B cell (primary cell): ENCODE results near the gene LYRM9. TPM values are rescaled to one million over a fixed set of nuclear protein-coding genes. Genes with fewer than 3 reads are reported as not detected.

ENCODE experiments used
- ATAC-seq: fragments of 200-7000 bp; cut with Tn5 transposase; one replicate; pipeline ENCODE4 v1.10.0; 2021; ENCODE audit warnings: low read depth, mild to moderate bottlenecking, moderate number of reproducible peaks, moderate library complexity
- CTCF ChIA-PET: fragments of 350-600 bp; sonication (Branson Sonifier 250); formaldehyde crosslinking; loops from one replicate; lab custom pipeline; 2021; ENCODE audit warnings: antibody characterized with exemption, inconsistent platforms; lab: Charles Lee
- POLR2A ChIA-PET: fragments of 350-600 bp; sonication (Branson Sonifier 250); formaldehyde crosslinking; loops from one replicate; lab custom pipeline; 2021; ENCODE audit warnings: antibody characterized with exemption; lab: Charles Lee
- DNase-seq: peaks from one replicate; pipeline ENCODE4 v3.0.0; 2013
- H2AFZ ChIP-seq: 2 replicates; pipeline ENCODE4 v1.6.1; 2012; ENCODE audit warnings: mild to moderate bottlenecking, low read depth, low read length; ENCODE audit not compliant: insufficient read depth, poor library complexity, severe bottlenecking
- H3K27ac ChIP-seq, 2 donors: 1 replicate in 1 of 2; 2 replicates in 1 of 2; pipeline ENCODE4 v1.5.1; 2012 to 2013; ENCODE audit warnings: low read length in 2 of 2, mild to moderate bottlenecking in 2 of 2, moderate library complexity in 1 of 2
- H3K27me3 ChIP-seq, 4 experiments: fragments of 200-600 bp in 1 of 4; sonication (generic) in 1 of 4; replicated peaks in 1 of 4; 1 replicate in 2 of 4; 2 replicates in 2 of 4; pipeline versions ENCODE4 v1.6.1 to v1.7.0; 2013 to 2016; ENCODE audit warnings: low read length in 3 of 4, mild to moderate bottlenecking in 2 of 4, mixed read lengths in 1 of 4, moderate library complexity in 1 of 4; ENCODE audit not compliant: insufficient read depth in 4 of 4, control insufficient read depth in 3 of 4; ENCODE audit errors: control extremely low read depth in 1 of 4
- H3K36me3 ChIP-seq, 2 experiments: replicated peaks in 1 of 2; 1 replicate in 1 of 2; 2 replicates in 1 of 2; pipeline versions ENCODE4 v1.6.1 to v1.7.1; 2013; ENCODE audit warnings: low read length in 1 of 2; ENCODE audit not compliant: insufficient read depth in 2 of 2, control insufficient read depth in 1 of 2; ENCODE audit errors: control extremely low read depth in 1 of 2, extremely low read depth in 1 of 2
- H3K4me1 ChIP-seq, 2 donors: fragments of 200-600 bp in 1 of 2; sonication (generic) in 1 of 2; 1 replicate in 1 of 2; 2 replicates in 1 of 2; pipeline versions ENCODE4 v1.5.1 to v1.6.1; 2013 to 2017; ENCODE audit warnings: low read length in 2 of 2; ENCODE audit not compliant: control insufficient read depth in 2 of 2, insufficient read depth in 2 of 2
- H3K4me2 ChIP-seq: replicated peaks from 2 replicates; pipeline ENCODE3; 2012; ENCODE audit warnings: mild to moderate bottlenecking, low read depth, low read length; ENCODE audit not compliant: poor library complexity, severe bottlenecking
- H3K4me3 ChIP-seq, 5 experiments: fragments of 200-600 bp in 1 of 5; sonication (generic) in 1 of 5; 1 replicate in 3 of 5; 2 replicates in 2 of 5; pipeline versions ENCODE4 v1.5.1 to v1.7.0; 2011 to 2016; ENCODE audit warnings: low read length in 4 of 5, mild to moderate bottlenecking in 4 of 5, low read depth in 2 of 5, control low read depth in 1 of 5, moderate library complexity in 1 of 5; ENCODE audit not compliant: insufficient read depth in 1 of 5; ENCODE audit errors: control extremely low read depth in 1 of 5, extremely low read depth in 1 of 5
- H3K79me2 ChIP-seq: fragments of 200-600 bp; sonication (generic); one replicate; pipeline ENCODE4 v1.6.0; 2016; ENCODE audit warnings: low read length; ENCODE audit not compliant: control insufficient read depth, insufficient read depth
- H3K9ac ChIP-seq: fragments of 200-600 bp; sonication (generic); 2 replicates; pipeline ENCODE4 v1.6.1; 2017; ENCODE audit warnings: mild to moderate bottlenecking, low read length, moderate library complexity
- H3K9me3 ChIP-seq, 3 donors: one replicate each; pipeline versions ENCODE4 v1.6.1 to v1.7.1; 2013; ENCODE audit warnings: low read length in 2 of 3; ENCODE audit not compliant: control insufficient read depth in 2 of 3, insufficient read depth in 1 of 3; ENCODE audit errors: control extremely low read depth in 1 of 3
- H4K20me1 ChIP-seq: 2 replicates; pipeline ENCODE4 v1.6.0; 2012; ENCODE audit warnings: mild to moderate bottlenecking, low read length; ENCODE audit not compliant: insufficient read depth, control insufficient read depth, poor library complexity, severe bottlenecking
- H3K27ac Mint-ChIP-seq: one replicate; pipeline ENCODE4 v1.8.0; 2021; ENCODE audit warnings: mixed read lengths
- H3K27me3 Mint-ChIP-seq: one replicate; pipeline ENCODE4 v1.8.0; 2021; ENCODE audit warnings: mixed read lengths
- H3K4me1 Mint-ChIP-seq: one replicate; pipeline ENCODE4 v1.8.0; 2021; ENCODE audit warnings: mixed read lengths
- H3K4me3 Mint-ChIP-seq: one replicate; pipeline ENCODE4 v1.8.0; 2021; ENCODE audit warnings: mixed read lengths
- H3K9me3 Mint-ChIP-seq: one replicate; pipeline ENCODE4 v1.8.0; 2022; ENCODE audit warnings: mixed read lengths; ENCODE audit not compliant: insufficient read depth
- EZH2 ChIP-seq: IDR thresholded peaks from 2 replicates; pipeline ENCODE4 v1.6.1; 2012; ENCODE audit warnings: borderline replicate concordance, low read depth, mild to moderate bottlenecking, moderate library complexity, low read length; ENCODE audit not compliant: insufficient read depth, poor library complexity, severe bottlenecking
- WGBS: methylation state at CpG from one replicate; pipeline ENCODE4 v1.1.5; 2013; ENCODE audit warnings: missing lambda C conversion rate; ENCODE audit not compliant: insufficient coverage; 5-methylcytosine and 5-hydroxymethylcytosine counted together
- intact Hi-C: fragments of 100-400 bp; cut with micrococcal nuclease; formaldehyde crosslinking; loops from one replicate; pipeline ENCODE4 v1.10.0; 2022
- polyA plus RNA-seq: library from polyadenylated mRNA; depleted of rRNA; stranded (reverse); fragments of >200 nt; gene quantifications from 2 replicates; pipeline ENCODE4 v1.2.3, GENCODE V29; 2012
- total RNA-seq, 2 donors: library from RNA; stranded (reverse); fragments of 120-200 nt in 1 of 2; gene quantifications; 1 replicate in 1 of 2; 2 replicates in 1 of 2; pipeline versions ENCODE4 v1.2.3 to v1.2.4, GENCODE V29; 2013 to 2022
- TF ChIP-seq, protein P1 (sequence below): fragments of 200-600 bp; IDR thresholded peaks from one replicate; pipeline ENCODE4 v1.8.0; 2022; ENCODE audit warnings: antibody characterized with exemption, mild to moderate bottlenecking

LYRM9 gene
- total and polyA plus RNA-seq, 2 donors (not counting 1 experiment from before 2014, with no cell fraction given), result 12.1 to 14.2 TPM

DNA sequence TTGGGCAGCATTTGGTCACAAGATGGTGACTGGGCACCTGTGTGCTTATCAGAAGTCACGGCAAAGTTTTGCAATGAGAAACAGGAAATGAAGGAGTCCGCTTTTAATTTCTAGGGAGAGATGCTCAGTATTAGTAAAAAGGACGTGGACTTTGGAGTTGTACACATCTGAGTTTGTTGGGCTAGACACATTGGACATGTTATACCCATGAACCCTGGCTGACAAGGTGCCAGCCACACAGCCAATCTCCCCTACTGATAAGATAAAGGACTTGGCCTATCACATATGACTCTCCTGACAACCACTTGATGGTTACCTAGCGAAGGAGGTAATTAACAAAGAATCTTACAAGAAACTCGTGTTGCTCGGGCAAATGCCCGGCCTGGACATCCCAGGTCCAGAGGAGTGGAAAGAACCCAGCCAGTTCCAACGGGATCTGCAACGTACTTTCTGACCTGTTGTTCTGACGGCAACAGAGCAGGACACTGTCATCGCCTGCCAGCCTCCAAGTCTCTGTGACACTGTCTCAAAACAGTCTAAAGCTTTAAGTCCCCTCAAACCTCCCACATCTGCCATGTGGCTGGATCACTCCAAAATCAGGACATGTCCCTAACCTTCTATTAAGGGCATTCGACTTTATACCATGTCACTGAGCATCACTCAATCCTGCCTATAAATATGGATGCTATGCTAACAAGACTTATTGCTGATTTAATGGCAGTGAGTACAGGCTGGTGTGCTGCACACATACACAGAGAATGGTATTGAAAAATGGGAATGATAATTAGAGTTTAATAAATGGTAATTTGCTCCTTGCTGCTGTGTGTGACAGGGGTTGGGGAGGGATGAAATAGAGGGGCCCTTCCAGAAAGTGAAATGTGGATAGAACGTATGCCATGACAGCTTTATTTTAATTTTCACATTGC lies 47.6 kb upstream of the LYRM9 start:
- 77% methylated on average over 11 of the region's 13 CpGs for WGBS
- ATAC-seq, result no peak
- ChIA-PET CTCF (interaction anchor here (1.4 kb wide), 1 partner anchor 135 kb away, joined by 4 read pairs; no protein-coding TSS in a partner anchor), POLR2A (no interaction called here)
- H3K27ac Mint-ChIP-seq, result peak overlapping the region; percentile 21
- no peak overlapping the region for H3K4me3 ChIP-seq
- H2AFZ ChIP-seq, result no peak overlapping the region
- peaks cover 37% of the 10 kb centered on the region for H3K4me1 Mint-ChIP-seq
- no peaks in the 10 kb centered on the region for H3K79me2 ChIP-seq
- TF ChIP-seq, protein P1, sequence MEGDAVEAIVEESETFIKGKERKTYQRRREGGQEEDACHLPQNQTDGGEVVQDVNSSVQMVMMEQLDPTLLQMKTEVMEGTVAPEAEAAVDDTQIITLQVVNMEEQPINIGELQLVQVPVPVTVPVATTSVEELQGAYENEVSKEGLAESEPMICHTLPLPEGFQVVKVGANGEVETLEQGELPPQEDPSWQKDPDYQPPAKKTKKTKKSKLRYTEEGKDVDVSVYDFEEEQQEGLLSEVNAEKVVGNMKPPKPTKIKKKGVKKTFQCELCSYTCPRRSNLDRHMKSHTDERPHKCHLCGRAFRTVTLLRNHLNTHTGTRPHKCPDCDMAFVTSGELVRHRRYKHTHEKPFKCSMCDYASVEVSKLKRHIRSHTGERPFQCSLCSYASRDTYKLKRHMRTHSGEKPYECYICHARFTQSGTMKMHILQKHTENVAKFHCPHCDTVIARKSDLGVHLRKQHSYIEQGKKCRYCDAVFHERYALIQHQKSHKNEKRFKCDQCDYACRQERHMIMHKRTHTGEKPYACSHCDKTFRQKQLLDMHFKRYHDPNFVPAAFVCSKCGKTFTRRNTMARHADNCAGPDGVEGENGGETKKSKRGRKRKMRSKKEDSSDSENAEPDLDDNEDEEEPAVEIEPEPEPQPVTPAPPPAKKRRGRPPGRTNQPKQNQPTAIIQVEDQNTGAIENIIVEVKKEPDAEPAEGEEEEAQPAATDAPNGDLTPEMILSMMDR, result no peak
- no peak for TF ChIP-seq EZH2
- H3K27me3 Mint-ChIP-seq, result peaks cover 10% of the 10 kb centered on the region
- no peak overlapping the region for H3K9ac ChIP-seq
- H3K9me3 Mint-ChIP-seq, result no peaks in the 10 kb centered on the region
- no peak for DNase-seq
- no peaks in the 10 kb centered on the region for H3K9me3 ChIP-seq
- no peaks in the 10 kb centered on the region for H4K20me1 ChIP-seq
- peak overlapping the region; percentile 39 for H3K4me2 ChIP-seq
- peaks cover 0 to 3% (median 0%) of the 10 kb centered on the region in 4 experiments for H3K27me3 ChIP-seq
- no peak overlapping the region for H3K27ac ChIP-seq
- H3K4me3 Mint-ChIP-seq, result peak overlapping the region; percentile 8
- H3K4me1 ChIP-seq, result peaks cover 24 to 31% of the 10 kb centered on the region in 2 donors
- H3K36me3 ChIP-seq, result no peaks in the 10 kb centered on the region
- intact Hi-C loops, result loop anchor here (10.0 kb wide), 1 partner anchor 104 kb away; the partner anchor contains the start of gene NLK
